GM19328 (cell line): ENCODE results near the gene MRPL43.
A peak's percentile ranks its signal among the peaks of the same experiment; 100 is the strongest.
"Not testable (repeated sequence)": the region's sequence is repeated elsewhere in the genome, so short reads cannot be mapped to it uniquely, and the experiment has no call there.

Source experiments
- ATAC-seq: cut with Tn5 transposase; IDR thresholded peaks from one replicate; pipeline ENCODE4 v1.9.1; 2021; ENCODE audit warnings: mild to moderate bottlenecking, moderate library complexity; ENCODE audit not compliant: unreplicated experiment

Gene MRPL43

GRCh38 chr10:100986952-100987684 is at the start of gene MRPL43, which contains the start of gene TWNK:
TSS of gene MRPL43 (minus strand) at chr10:100987497. CDS start at chr10:100987443, 54 bp downstream.
TSS of gene TWNK (plus strand) at chr10:100987543. CDS start at chr10:100988211, 668 bp downstream.
- peak; percentile 79 for ATAC-seq

GRCh38 chr10:101036726-101037125 is 49.4 kb upstream of the MRPL43 start:
- ATAC-seq, result no peak

GRCh38 chr10:101035916-101036702 is 48.8 kb upstream of the MRPL43 start:
- no peak for ATAC-seq

- ATAC-seq, result no peak
Observed at GRCh38 chr10:101035314-101035713, 48.0 kb upstream of the MRPL43 start.

GRCh38 chr10:101034404-101034803 is 47.1 kb upstream of the MRPL43 start:
- ATAC-seq, result not testable (repeated sequence)

GRCh38 chr10:101033276-101033675 is 46.0 kb upstream of the MRPL43 start:
- ATAC-seq, result no peak

- no peak for ATAC-seq
Observed at GRCh38 chr10:101032637-101033224, 45.4 kb upstream of the MRPL43 start.

GRCh38 chr10:101031796-101032636 is 44.7 kb upstream of the MRPL43 start:
- no peak for ATAC-seq

- ATAC-seq, result peak; percentile 85
Observed at GRCh38 chr10:101031128-101031795, 44.0 kb upstream of the MRPL43 start, which contains the start of the genes PDZD7 and SFXN3. TSS of gene PDZD7 (minus strand) at chr10:101031129. CDS start at chr10:101030219, 910 bp downstream. TSS of gene SFXN3 (plus strand) at chr10:101031234. CDS start at chr10:101034695, 3,461 bp downstream.

- no peak for ATAC-seq
Observed at GRCh38 chr10:101030496-101031127, 43.3 kb upstream of the MRPL43 start.

- no peak for ATAC-seq
Observed at GRCh38 chr10:101029520-101030295, 42.4 kb upstream of the MRPL43 start.

- no peak for ATAC-seq
Observed at GRCh38 chr10:101028446-101029337, 41.4 kb upstream of the MRPL43 start.

- no peak for ATAC-seq
Observed at GRCh38 chr10:101027106-101027720, 39.9 kb upstream of the MRPL43 start.

GRCh38 chr10:101022967-101023705 is 35.8 kb upstream of the MRPL43 start:
- ATAC-seq, result no peak

- no peak for ATAC-seq
Observed at GRCh38 chr10:101021692-101022251, 34.5 kb upstream of the MRPL43 start.

- ATAC-seq, result no peak
Observed at GRCh38 chr10:101021239-101021638, 33.9 kb upstream of the MRPL43 start.
